Neural cell (in vitro differentiated cells): Measurements from ENCODE around the gene TMEM120A. TPM values are rescaled to one million over a fixed set of nuclear protein-coding genes. Genes with fewer than 3 reads are reported as not detected.

Source experiments
- H2AFZ ChIP-seq: fragments of 200-600, 300-800 bp; sonication (generic), shearing (Covaris generic); 2 replicates; pipeline ENCODE4 v1.6.0; 2014; ENCODE audit warnings: low read depth, mild to moderate bottlenecking, antibody characterized with exemption, low read length, moderate library complexity
- H3F3A ChIP-seq: fragments of 200-600 bp; shearing (Covaris generic); 2 replicates; pipeline ENCODE4 v1.6.1; 2016; ENCODE audit warnings: mild to moderate bottlenecking, moderate library complexity, mixed read lengths, antibody characterized with exemption, low read length; ENCODE audit not compliant: insufficient read depth, poor library complexity, severe bottlenecking
- H3K27ac ChIP-seq: fragments of 200-600, 300-800 bp; sonication (generic), shearing (Covaris generic); 2 replicates; pipeline ENCODE4 v1.5.1; 2014; ENCODE audit warnings: mild to moderate bottlenecking, low read length, moderate library complexity
- H3K27me3 ChIP-seq: fragments of 300-800, 200-600 bp; sonication (generic), shearing (Covaris generic); 2 replicates; pipeline ENCODE4 v1.6.0; 2014; ENCODE audit warnings: mild to moderate bottlenecking, low read depth, low read length, moderate library complexity; ENCODE audit not compliant: insufficient read depth
- H3K36me3 ChIP-seq: fragments of 300-800, 200-600 bp; sonication (generic), shearing (Covaris generic); 2 replicates; pipeline ENCODE4 v1.5.1; 2014; ENCODE audit warnings: mild to moderate bottlenecking, antibody characterized with exemption, low read length, moderate library complexity; ENCODE audit not compliant: insufficient read depth
- H3K4me2 ChIP-seq: fragments of 300-800, 200-600 bp; sonication (generic), shearing (Covaris generic); 2 replicates; pipeline ENCODE4 v1.6.0; 2014; ENCODE audit warnings: mild to moderate bottlenecking, low read length
- H3K4me3 ChIP-seq: fragments of 300-800, 200-600 bp; sonication (generic), shearing (Covaris generic); 2 replicates; pipeline ENCODE4 v1.5.1; 2014; ENCODE audit warnings: mild to moderate bottlenecking, low read length, moderate library complexity
- H3K79me2 ChIP-seq: fragments of 200-600 bp; shearing (Covaris generic); replicated peaks from 2 replicates; pipeline ENCODE4 v1.6.0; 2014; ENCODE audit warnings: mild to moderate bottlenecking, low read length, moderate library complexity; ENCODE audit not compliant: insufficient read depth
- H3K9ac ChIP-seq: fragments of 300-800, 200-600 bp; sonication (generic), shearing (Covaris generic); 2 replicates; pipeline ENCODE4 v1.6.1; 2016; ENCODE audit warnings: mild to moderate bottlenecking, low read length, mixed read lengths
- H3K9me2 ChIP-seq: fragments of 200-600 bp; shearing (Covaris generic); 2 replicates; pipeline ENCODE4 v1.6.1; 2016; ENCODE audit warnings: mild to moderate bottlenecking, low read length, mixed read lengths; ENCODE audit not compliant: insufficient read depth
- H3K9me3 ChIP-seq: fragments of 200-600, 300-800 bp; sonication (generic), shearing (Covaris generic); 2 replicates; pipeline ENCODE4 v1.6.1; 2016; ENCODE audit warnings: mild to moderate bottlenecking, mixed run types, low read length, moderate library complexity, mixed read lengths
- H4K20me1 ChIP-seq: fragments of 200-600 bp; shearing (Covaris generic); 2 replicates; pipeline ENCODE4 v1.6.1; 2016; ENCODE audit warnings: mild to moderate bottlenecking, mixed run types; ENCODE audit not compliant: insufficient read depth
- CTCF ChIP-seq: fragments of 450-650 bp; IDR thresholded peaks from 2 replicates; pipeline ENCODE4 v1.5.1; 2014; ENCODE audit warnings: antibody characterized with exemption, mild to moderate bottlenecking, moderate library complexity; ENCODE audit not compliant: poor library complexity, severe bottlenecking
- EP300 ChIP-seq: fragments of 450-650 bp; conservative IDR thresholded peaks from 2 replicates; pipeline ENCODE4 v1.6.1; 2014; ENCODE audit warnings: antibody characterized with exemption, mild to moderate bottlenecking, moderate library complexity; ENCODE audit not compliant: poor library complexity, severe bottlenecking
- EZH2 ChIP-seq: fragments of 200-600, 300-800 bp; shearing (Covaris generic), sonication (generic); IDR thresholded peaks from 2 replicates; pipeline ENCODE4 v1.6.1; 2014; ENCODE audit warnings: antibody characterized with exemption, low read length, borderline replicate concordance, mild to moderate bottlenecking; ENCODE audit not compliant: insufficient read depth, poor library complexity, severe bottlenecking
- MXI1 ChIP-seq: fragments of 450-650 bp; conservative IDR thresholded peaks from 2 replicates; pipeline ENCODE4 v1.6.1; 2014; ENCODE audit warnings: antibody characterized with exemption, mild to moderate bottlenecking; ENCODE audit not compliant: poor library complexity, severe bottlenecking
- POLR2AphosphoS5 ChIP-seq: IDR thresholded peaks from 2 replicates; pipeline ENCODE4 v1.6.1; 2012
- RAD21 ChIP-seq: fragments of 450-650 bp; conservative IDR thresholded peaks from 2 replicates; pipeline ENCODE4 v1.6.1; 2014; ENCODE audit warnings: antibody characterized with exemption, mild to moderate bottlenecking, moderate library complexity
- REST ChIP-seq: IDR thresholded peaks from 2 replicates; pipeline ENCODE4 v1.6.1; 2012; ENCODE audit warnings: borderline replicate concordance
- SMC3 ChIP-seq: fragments of 450-650 bp; conservative IDR thresholded peaks from 2 replicates; pipeline ENCODE4 v1.6.1; 2014; ENCODE audit warnings: antibody characterized with exemption, mild to moderate bottlenecking, moderate library complexity; ENCODE audit not compliant: poor library complexity
- TAF1 ChIP-seq: IDR thresholded peaks from 2 replicates; pipeline ENCODE4 v1.6.1; 2012; ENCODE audit warnings: low read depth
- polyA minus RNA-seq: library from RNA; depleted of rRNA, polyadenylated mRNA; stranded (reverse); fragments of >200 nt; gene quantifications from 2 replicates; pipeline ENCODE4 v1.2.3, GENCODE V29; 2014
- polyA plus RNA-seq: library from polyadenylated mRNA; depleted of rRNA; stranded (reverse); fragments of >200 nt; gene quantifications from 2 replicates; pipeline ENCODE4 v1.2.3, GENCODE V29; 2014

The TMEM120A gene
- polyA plus RNA-seq (39.1 and 50.4 TPM in 2 replicates), polyA minus RNA-seq (20.3 and 23.9 TPM in 2 replicates)

- Histone ChIP-seq H4K20me1 (no peaks in the 10 kb centered on the region), H3K9ac (peak within 1 kb of the TSS; percentile 66), H3K9me2 (no peaks in the 10 kb centered on the region), H3K9me3 (no peaks in the 10 kb centered on the region), H3K27ac (no peak within 1 kb of the TSS), H3K4me3 (peak within 1 kb of the TSS; percentile 99), H3K36me3 (no peaks in the 10 kb centered on the region), H3K79me2 (no peaks in the 10 kb centered on the region), H3K27me3 (no peaks in the 10 kb centered on the region), H2AFZ (peak within 1 kb of the TSS; percentile 60), H3K4me2 (peak within 1 kb of the TSS; percentile 76), H3F3A (no peaks in the 10 kb centered on the region)
- no peak for TF ChIP-seq EP300
- TF ChIP-seq SMC3, result peak; percentile 46
- peak; percentile 46 for TF ChIP-seq CTCF
- no peak for TF ChIP-seq POLR2AphosphoS5
- no peak for TF ChIP-seq REST
- TF ChIP-seq TAF1, result no peak
- TF ChIP-seq MXI1, result peak; percentile 48
- peak; percentile 48 for TF ChIP-seq RAD21
- no peak for TF ChIP-seq EZH2
Observed at GRCh38 chr7:75994388-75995051, at the start of gene TMEM120A. Gene TMEM120A (minus strand): TSS chr7:75994595. CDS start chr7:75994570, 25 bp downstream.

- H4K20me1 ChIP-seq, result no peaks in the 10 kb centered on the region
- no peak overlapping the region for H3K9ac ChIP-seq
- H3K9me3 ChIP-seq, result no peaks in the 10 kb centered on the region
- no peaks in the 10 kb centered on the region for H3K9me2 ChIP-seq
- TF ChIP-seq POLR2AphosphoS5 (no peak), EZH2 (no peak), MXI1 (no peak), SMC3 (no peak), RAD21 (no peak), EP300 (no peak), CTCF (no peak), TAF1 (no peak), REST (no peak)
- no peaks in the 10 kb centered on the region for H3K36me3 ChIP-seq
- H3K4me2 ChIP-seq, result no peak overlapping the region
- H2AFZ ChIP-seq, result no peak overlapping the region
- no peak overlapping the region for H3K27ac ChIP-seq
- H3K27me3 ChIP-seq, result no peaks in the 10 kb centered on the region
- no peaks in the 10 kb centered on the region for H3K79me2 ChIP-seq
- no peak overlapping the region for H3K4me3 ChIP-seq
- no peaks in the 10 kb centered on the region for H3F3A ChIP-seq
Observed at GRCh38 chr7:76040126-76040525, 45.7 kb upstream of the TMEM120A start.
